HG03159 (cell line): Measurements from ENCODE around the gene CDK13.
A peak's percentile ranks its signal among the peaks of the same experiment; 100 is the strongest.

Experiments used
- ATAC-seq: cut with Tn5 transposase; IDR thresholded peaks from one replicate; pipeline ENCODE4 v1.9.1; 2021; ENCODE audit warnings: mild to moderate bottlenecking, moderate library complexity; ENCODE audit not compliant: unreplicated experiment

Gene CDK13

DNA sequence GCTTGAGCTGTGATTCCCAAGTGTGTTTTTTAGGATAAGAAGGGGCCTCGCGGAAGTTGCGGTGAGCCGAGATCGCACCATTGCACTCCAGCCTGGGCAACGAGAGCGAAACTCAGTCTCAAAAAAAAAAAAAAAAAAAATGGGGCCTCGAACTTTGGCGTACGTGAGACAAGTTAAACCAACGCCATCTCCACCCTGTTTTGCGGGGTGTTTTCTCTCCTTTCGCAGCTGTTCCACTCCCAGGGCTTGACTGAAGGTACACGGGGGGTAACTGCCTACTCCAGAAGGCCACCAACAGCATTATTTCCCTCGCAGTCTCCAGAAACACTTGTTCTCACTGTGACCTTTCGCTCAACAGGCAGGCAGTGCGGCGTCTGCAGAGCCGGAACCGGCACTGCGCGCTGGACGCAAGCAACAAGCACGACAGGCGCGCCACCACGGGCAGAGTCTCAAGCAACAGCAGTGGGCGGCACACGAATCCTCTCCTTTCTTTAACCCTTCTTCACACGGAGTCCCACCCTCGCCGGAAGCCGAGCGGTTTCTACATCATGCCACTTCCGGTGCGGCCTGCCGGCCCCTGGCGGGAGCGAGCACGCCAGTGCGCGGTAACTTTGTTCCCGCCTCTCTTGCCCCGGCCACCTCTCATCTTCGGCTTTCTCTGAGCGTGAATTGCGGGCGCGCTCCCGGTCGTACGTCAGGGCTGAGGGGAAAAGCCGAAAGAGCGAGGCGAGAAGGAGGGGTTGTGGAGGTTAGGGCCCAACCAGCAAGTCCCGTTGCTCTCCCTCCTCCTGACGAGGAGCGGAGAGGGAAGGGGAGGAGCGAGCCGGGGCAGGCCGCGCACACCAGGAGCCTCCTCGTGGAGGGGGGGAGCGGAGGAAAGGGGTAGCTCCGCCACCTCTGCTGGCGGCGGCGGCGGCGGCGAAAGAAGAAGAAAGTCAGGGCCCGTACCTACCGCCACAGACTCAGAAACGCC lies 814 bp upstream of the CDK13 start:
- ATAC-seq, result peak; percentile 68

DNA sequence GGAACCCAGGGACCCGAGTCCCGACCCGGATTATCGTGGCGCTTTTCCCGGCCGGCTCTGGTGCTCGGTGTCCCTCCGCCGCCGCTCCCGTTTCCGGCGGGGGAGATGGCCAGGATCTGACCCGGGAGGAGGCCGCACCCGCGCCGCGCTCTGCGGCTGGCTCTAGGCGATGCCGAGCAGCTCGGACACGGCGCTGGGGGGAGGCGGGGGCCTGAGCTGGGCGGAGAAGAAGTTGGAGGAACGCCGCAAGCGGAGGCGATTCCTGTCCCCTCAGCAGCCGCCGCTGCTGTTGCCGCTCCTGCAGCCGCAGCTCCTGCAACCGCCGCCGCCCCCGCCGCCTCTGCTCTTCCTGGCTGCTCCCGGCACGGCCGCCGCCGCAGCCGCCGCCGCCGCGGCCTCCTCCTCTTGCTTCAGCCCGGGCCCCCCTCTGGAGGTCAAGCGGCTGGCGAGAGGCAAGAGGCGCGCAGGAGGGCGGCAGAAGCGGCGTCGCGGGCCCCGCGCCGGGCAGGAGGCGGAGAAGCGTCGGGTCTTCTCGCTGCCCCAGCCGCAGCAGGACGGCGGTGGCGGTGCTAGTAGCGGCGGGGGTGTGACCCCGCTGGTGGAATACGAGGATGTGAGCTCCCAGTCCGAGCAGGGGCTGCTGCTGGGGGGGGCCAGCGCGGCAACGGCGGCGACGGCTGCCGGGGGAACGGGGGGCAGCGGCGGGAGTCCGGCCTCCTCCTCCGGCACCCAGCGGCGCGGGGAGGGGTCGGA lies 593 bp downstream of the CDK13 start:
- no peak for ATAC-seq

- ATAC-seq, result peak; percentile 29
Measured at GRCh38 chr7:39951226-39952194, 1.5 kb downstream of the CDK13 start.

GRCh38 chr7:39952374-39952773 lies 2.3 kb downstream of the CDK13 start:
- ATAC-seq, result no peak

- no peak for ATAC-seq
Measured at GRCh38 chr7:39952803-39953202, 2.7 kb downstream of the CDK13 start.

DNA sequence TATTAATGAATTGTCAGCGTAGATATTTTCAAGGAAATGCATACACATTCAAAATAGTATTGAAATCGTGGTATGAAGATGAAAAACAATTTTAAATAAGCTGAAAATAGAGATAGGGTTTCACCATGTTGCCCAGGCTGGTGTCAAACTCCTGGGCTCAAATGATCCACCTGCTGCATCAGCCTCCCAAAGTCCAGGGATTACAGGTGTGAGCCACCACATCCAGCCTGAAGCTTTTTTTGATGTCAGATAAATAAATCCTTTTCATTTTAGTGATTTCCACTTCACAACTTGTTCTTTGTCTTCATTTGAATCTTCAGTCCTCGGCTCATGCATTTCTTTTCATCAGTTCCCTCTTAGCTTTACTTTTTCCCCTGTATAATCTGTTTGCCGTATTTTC lies 4.6 kb downstream of the CDK13 start:
- ATAC-seq, result no peak

DNA sequence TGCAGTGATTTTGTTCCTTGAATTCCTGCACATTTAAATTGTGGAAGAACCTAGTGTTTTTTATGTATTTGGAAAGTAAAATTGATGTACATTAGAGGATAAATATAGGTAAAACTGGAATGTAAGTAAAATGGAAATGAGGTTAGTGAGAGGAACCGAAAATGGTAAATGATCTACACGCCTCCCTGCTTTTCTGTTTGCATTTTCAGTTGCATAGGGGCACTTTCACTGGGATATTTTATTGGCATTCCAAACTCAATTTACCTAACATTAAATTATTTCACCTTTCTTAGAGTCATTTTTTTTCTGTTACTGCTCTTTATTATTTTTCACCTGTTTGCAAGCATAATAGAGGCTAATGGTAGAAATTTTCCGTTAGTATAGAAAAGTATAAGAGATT lies 8.0 kb downstream of the CDK13 start:
- peak; percentile 64 for ATAC-seq

DNA sequence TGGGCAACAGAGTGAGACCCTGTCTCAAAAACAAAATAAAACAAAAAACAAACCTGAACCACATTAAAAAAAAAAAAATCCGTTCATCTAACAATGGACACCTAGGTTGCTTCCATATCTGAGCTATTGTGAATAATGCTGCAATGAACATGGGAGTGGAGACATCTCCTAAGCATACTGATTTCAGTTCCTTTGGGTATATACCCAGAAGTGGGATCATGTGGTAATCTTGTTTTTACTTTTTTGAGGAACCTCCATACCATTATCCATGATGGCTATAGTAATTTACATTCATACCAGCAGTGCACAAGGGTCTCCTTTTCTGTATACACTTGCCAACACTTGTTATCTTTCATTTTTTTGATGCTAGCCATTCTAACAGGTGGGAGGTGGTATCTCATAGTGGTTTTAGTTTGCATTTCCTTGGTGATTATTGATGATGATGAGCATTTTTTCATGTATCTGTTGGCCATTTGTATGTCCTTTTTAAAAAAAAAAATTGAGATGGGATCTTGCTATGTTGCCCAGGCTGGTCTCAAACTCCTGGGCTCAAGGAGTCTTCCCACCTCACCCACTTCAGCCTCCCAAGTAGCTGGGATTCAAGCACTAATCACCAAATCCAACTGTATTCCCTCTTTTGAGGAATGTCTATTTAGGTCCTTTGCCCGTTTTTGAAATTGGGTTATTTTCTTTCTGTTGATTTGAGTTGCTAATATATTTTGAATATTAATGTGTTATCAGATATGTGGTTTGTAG lies 17.5 kb downstream of the CDK13 start:
- no peak for ATAC-seq

DNA sequence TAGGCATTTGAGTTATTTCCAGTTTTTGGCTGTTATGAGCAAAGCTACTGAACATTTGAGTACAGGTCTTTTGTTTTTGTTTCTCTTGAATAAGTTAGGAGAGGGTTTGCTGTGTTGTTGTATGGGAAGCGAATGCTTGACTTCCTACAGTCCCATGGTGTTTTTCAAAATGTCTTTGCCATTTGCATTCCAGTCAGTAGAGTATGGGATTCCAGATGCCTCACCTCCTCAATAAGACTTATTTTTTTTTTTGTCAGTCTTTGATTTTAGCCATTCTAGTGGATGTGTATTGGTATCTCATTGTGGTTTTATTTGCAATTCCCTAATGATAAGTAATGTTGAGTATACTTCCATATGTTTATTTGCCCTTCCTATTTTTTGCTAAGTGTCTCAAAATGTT lies 19.4 kb downstream of the CDK13 start:
- ATAC-seq, result no peak

- ATAC-seq, result no peak
Measured at GRCh38 chr7:39971924-39972323, 21.9 kb downstream of the CDK13 start.

DNA sequence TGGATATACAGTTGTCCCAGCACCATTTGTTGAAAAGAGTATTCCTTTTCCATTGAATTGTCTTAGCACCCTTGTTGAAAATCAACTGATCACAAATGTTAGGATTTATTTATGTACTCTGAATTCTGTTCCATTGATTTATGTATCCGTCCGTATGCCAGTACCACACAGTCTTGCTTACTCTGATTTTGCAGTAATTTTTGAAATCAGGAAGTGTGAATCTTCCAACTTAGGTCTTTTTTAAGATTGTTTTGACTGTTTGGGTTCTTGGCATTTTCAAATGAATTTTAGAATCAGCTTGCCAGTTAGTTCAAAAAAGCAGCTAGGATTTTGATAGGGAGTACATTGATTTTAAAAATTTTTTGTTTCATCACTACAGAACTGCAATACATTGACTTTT lies 23.7 kb downstream of the CDK13 start:
- ATAC-seq, result no peak

GRCh38 chr7:39978230-39978934 lies 28.3 kb downstream of the CDK13 start:
- ATAC-seq, result no peak

- no peak for ATAC-seq
Measured at GRCh38 chr7:39979406-39980073, 29.5 kb downstream of the CDK13 start.

GRCh38 chr7:39985398-39985918 lies 35.4 kb downstream of the CDK13 start:
- ATAC-seq, result no peak

- no peak for ATAC-seq
Measured at GRCh38 chr7:39987641-39988347, 37.7 kb downstream of the CDK13 start.

GRCh38 chr7:40000734-40001315 lies 50.8 kb downstream of the CDK13 start:
- no peak for ATAC-seq

GRCh38 chr7:40001649-40002048 lies 51.6 kb downstream of the CDK13 start:
- ATAC-seq, result no peak

DNA sequence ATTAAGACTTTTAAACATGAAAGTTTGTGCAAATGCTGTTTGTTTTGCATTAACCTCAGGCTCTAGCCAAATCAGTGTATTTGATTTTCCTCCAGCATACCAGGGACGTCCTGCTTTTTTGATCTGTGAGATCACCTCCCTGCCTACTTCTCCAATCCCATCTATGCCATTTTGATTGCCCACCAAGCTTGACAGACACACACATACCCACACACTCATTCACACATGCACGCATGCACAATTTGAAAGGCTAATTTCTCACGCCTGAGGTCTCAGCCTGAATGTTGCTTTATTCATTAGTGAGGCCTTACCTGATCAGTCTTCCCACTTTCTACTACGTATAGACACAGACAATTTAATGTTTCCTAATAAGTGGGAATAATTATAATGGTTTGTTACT lies 53.5 kb downstream of the CDK13 start:
- no peak for ATAC-seq
